GM18858 (cell line): ENCODE results near the gene CCDC63.

Experiments
- ATAC-seq: cut with Tn5 transposase; IDR thresholded peaks from one replicate; pipeline ENCODE4 v1.9.1; 2021; ENCODE audit not compliant: unreplicated experiment

The CCDC63 gene

DNA sequence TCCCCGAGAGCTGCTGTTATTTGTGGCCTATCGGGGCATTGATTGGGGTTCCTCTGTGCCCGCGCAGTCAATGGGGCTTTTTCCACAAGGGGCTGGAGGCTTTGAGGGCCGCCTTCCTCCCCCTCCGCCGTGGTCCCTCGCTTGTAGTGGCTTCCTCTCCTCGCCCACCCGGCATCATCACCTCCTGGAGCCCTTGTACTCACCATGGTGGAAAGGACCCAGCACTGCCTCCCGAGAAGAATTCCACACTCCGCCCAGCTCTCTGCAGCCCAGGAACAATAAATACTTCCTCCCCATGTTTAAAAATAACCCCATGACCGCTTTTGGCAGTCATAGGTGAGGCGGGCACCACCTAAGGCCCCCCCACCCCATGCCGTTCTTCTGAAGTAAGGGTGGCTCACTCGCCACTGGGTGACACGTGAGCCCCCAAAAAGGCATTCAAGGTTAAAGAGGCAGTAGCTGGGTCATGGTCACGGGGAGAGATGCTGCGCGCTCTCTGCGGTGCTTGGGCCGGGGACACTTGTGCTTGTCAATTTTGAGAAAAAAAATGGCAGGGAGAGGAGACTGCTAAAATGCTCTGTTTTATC is 73.6 kb downstream of the CCDC63 start, which contains the start of gene MYL2:
Gene MYL2 (minus strand): TSS at position 256 of the 587 bp plus-strand sequence. CDS start 50 bp downstream, at position 206.
- ATAC-seq, result no peak

DNA sequence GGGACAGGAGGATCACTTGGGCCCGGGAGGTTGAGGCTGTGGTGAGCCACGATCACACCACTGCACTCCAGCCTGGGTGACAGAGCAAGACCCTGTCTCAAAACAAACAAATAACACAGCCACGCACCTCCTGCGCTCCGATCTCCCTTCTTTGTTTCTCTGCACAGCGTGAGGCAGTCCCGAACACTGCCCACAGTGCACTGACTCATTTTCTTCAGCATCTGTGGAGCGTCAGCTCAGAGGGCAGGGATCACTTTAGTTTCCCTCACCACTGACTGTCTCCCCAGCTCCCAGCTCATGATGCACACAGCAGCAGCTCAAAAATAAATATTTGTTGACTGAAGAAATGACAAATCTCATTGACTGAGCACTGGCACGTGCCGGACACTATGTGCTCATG is 74.5 kb downstream of the CCDC63 start:
- ATAC-seq, result no peak

DNA sequence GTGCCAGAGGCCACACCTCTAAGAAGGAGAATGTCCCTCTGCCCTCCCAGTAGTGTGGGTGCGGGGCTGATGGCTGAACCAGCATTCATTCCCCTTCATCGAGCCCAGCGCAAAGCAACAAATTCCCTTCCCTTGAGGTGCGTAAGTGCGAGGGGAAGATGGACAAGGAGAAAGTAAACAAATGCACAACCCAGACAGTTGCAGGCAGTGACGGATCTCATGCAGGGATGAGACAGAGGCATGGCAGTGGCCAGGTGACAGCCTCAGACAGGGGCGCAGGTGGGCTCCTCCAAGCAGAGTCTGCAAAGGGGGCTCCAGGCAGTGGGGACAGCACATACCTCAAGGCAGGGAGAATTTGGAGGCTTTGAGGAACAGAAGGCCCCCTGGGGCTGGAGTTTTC is 75.9 kb downstream of the CCDC63 start:
- no peak for ATAC-seq

DNA sequence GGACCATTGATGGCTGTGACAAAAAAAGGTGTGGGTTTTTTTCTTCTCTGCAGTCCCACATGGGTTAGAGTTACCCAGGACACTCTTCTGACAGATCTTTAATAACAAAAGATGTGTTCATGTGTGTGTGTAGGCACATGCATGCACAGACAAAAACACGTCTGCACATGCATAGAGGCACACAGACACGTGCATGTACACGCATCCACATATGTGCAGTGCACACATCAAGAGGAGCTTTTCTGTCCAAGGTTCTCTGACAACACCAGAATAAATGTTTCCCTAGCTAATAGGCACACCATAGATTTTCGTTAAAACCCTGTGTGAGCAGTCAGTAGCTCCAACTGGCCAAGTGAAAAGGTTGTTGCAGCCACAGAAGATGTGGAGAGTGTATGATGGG is 76.4 kb downstream of the CCDC63 start:
- no peak for ATAC-seq

DNA sequence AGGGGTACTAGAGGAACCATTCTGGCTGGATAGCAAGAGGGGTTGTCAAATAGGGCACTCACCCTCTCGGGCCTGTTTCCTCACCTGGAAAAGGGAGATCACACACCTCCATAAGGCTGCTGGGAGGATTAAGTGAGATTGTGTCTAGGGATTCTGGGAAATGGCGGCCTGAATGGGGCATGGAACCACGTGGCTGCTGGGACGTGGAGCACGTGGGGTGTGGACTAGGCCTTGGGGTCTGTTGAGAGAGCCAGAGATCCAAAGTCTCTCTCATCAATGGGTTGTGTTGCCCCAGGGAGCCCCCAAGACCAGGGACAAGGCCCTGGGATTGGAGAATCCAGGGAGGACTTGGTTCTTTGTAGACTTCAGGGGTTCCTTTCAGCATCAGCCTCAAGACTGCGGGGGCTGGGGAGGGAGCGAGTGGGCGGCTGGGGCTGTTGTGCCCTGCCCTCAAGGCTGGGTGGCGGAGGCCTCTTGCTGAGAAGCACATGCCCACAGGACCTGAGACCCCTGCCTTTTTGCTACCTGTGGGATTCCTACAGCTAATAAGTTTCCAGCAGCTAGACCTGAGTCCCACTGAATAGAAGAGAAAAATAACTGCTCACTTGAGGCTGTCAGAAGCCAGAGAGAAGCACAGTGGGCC is 77.0 kb downstream of the CCDC63 start:
- ATAC-seq, result no peak

DNA sequence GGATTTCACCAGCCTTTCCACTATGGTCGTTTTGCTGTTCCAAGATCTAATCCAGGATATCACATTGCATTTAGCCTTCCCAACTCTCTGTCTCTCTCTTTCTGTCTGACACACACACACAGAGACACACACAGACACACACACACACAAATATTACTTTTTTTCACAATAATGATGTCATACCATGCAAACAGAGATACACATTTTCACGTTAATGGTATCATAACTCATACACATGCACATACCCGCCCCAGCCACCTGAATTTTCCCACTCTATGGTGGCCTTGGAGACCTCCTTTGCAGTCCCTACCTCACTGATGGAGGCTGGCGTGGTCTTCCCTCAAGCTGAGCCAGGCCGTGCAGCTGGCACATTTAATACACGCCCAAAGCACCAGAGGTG is 80.8 kb downstream of the CCDC63 start:
- ATAC-seq, result no peak

DNA sequence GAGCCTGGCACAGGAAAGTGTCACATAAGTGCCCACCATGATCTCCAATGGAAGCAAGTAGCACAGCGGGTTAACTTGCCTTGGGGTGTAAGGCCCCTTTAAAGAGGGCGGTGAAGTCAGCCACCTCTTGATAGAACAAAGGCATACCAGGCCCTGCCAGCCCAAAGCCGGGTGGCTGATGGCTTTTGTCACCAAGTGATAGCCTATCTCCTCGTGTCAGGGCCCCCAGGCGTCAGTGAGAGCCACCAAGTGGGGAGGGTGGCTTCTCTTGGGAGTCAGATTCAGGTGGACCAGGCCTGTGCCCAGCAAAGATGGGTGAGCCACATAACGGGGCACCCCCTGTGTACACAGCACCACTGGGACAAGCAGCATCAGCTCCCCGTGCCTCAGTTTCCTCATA is 81.9 kb downstream of the CCDC63 start:
- no peak for ATAC-seq

DNA sequence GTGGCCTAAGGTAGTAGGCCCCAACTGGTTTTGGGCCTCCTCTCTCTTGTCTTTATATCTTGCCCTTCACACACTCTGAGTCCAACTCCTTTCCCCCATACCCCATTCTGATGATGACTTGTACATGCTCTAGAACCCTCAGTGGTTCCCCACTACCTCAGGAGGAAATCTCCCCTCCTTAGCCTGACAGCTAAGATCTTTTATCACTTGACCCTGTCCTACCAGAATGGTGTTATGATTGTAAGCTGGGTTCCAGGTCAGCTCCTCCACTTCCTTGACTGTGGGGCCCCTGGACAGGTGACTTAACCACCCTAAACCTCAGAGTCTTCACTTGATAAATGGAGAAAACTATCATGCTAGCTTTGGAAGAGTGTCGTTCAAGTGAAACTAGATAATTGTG is 83.0 kb downstream of the CCDC63 start:
- no peak for ATAC-seq

DNA sequence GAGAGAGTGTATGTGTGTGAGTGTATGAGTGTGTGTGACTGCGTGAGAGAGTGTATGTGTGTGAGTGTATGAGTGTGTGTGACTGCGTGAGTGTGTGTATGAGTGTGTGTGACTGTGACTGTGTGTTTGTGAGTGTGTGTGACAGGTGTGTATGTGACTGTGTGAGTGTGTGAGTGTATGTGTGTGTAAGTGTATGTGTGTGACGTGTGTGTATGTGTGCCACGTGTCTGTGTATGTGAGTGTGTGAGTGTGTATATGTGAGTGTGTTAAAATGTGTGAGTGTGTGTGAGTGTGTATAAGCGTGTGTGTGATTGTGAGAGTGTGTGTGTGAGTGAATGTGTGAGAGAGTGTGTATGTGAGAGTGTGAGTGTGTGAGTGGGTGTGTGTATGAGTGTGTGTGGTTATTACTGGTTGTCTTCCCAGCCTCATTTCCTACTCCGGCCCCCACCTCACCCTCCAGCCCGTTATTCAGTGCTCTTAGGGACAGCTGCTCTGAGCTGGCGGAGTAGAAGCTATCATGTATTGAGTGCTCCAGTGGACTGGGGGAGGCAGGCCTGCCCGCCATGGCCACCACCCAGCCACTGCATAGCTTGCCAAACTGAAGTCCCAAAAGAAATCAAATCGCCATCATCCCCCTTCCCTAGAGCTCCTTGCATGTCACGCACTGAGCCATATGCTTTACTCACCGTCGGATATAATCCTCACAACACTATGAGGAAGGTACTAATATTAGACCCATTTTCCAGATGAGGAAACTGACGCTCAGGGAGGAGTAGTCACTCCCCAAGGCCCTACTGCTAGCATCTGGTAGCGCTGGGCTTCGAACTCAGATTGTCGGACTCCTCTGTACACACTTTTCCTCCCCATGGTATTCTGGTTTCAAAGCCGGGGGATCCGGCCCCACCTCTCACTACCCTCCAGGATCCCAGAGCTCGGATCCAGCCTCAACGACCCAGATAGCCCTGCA is 83.8 kb downstream of the CCDC63 start:
- no peak for ATAC-seq

DNA sequence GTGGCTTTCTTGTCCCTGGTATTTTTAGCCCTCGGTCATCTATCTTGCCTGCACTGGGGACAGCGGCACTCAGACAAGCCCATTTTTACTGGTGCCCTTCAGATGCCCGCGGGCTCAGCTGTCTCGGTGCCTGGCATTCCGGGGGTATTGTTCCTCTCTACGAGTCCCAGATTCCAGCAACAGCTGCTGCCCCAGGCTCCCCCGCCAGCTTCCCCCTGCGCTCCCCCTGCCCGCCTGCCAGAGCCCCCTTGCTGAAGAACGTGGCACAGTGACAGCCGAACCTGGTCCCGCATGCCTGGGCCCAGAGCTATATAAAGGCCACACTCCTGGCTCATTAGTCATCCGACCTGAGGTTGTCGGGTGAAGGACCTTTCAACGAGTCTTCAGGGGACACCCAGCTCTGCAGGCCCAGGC is 84.5 kb downstream of the CCDC63 start:
- ATAC-seq, result no peak

DNA sequence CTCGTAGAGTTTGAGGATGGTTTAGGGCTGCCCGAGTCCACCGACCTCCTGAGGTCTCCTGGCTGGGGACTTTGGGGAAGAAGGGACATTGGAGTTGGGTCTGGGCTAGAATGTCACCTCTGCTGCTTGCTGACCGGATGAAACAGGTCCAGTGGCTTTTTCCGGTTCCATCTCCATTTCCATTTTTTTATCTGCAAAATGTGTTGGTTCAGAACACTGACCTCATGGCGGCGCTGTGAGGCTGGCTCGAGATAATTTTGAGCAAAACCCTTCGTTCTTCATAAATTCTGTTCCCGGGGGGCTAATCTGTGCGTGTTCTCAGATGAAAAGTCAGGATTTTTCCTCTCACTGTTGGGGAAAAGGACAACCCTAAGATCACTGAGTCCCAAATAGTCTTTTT is 85.3 kb downstream of the CCDC63 start:
- ATAC-seq, result no peak

DNA sequence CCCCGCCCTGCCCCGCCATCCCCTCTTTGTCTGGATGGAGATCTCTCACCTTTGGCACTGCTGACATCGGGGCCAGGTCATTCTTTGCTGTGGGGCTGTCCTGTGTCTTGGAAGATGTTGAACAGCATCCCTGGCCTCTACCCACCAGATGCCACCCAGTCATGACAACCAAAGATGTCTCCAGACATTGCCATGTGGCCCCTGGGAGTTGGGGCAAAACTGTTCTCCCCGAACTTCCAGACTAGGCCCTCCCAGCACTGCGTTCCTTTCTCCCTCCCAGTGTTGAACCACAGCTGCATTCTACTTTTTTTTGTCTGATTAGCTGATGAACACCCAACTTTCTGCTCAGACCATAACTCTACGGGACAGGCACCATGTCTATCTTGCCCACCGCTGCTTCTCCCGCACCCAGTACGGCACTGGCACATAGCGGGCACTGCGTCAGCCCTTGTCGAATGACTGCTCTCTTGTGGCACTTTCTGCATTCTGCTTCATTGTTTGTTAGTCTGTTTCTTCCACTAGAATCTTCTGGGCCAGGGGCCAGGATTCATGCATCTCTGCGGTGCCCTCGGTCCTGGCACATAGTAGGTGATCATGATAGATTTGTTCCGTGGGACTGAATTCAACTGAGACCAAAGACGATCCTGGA is 86.7 kb downstream of the CCDC63 start:
- ATAC-seq, result no peak

DNA sequence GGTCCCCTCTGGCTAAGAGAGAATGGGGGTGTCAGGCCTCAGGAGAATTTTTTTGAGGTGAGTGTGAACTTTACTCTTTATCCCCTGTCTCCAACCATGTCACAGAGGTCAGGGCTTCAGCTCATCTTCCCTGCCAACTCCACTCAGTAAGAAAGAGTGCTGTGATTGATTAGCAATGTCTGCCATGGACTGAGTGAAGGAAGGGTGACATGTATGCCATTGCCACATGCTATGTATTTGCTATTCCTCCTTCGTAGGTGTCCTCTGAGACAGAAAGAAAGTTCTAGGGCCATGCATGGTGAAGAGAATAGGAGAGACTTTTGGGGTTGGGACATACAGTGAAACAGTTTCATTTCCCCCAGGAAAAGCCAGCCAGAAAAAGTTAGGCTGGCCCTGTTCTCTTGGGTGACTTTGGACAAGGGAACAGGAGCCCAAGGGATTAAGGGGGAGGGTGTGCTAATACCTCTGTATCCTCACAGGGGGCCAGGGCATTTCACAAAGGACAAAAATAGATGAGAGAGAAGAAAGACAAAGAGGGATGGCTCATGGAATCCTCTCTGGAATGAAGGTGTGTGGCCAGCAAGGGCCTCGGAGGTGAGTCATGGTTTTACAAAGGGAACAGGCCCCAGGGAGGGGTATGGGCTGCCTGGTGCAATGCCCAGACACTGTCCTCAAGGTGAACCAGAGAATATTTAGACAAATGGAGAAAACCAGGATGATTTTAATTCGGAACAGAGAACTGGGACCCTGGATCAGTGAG is 87.5 kb downstream of the CCDC63 start:
- ATAC-seq, result no peak

DNA sequence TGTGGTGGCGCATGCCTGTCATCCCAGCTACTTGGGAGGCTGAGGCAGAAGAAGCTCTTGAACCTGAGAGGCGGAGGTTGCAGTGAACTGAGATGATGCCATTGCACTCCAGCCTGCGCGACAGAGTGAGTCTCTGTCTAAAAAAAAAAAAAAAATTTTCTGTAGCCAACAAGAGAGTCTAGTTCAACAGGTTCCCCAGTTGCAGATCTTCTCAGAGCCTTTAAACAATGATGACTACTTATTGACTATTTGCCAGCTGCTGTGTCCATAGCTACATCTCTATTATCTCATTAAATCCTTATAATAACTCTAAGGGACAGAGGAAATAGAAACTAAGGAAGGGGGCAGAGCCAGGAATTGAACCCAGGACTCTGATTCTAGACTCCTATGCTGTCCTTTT is 88.8 kb downstream of the CCDC63 start:
- no peak for ATAC-seq

DNA sequence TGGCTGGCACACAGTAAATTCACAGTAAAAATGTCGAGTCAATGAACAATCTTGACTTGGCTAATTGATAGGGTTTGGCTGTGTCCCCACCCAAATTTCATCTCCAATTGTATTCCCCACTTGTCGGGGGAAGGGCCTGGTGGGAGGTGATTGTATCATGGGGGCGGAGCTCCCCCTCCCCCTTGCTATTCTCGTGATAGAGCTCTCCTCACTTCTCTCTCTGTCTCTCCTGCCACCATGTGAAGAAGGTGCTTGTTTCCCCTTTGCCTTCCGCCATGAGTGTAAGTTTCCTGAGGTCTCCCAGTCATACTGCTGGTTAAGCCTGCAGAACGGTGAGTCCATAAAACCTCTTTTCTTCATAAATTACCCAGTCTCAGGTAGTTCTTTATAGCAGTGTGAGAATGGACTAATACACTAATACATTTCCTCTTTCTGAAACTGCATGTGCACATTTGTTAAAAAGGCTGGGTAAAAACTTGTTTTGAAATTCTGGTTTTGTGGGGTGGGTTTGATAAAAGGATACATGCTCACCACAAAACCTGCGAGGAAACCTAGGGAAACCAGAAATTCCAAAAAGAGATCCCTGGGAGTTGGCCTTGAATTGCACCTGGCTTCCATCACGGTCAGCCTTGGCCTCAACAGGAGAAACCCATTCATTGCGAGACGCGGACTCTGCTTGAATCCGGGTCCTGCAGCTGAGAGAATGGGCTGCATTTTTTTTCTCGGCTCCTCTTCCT is 89.7 kb downstream of the CCDC63 start:
- ATAC-seq, result no peak

DNA sequence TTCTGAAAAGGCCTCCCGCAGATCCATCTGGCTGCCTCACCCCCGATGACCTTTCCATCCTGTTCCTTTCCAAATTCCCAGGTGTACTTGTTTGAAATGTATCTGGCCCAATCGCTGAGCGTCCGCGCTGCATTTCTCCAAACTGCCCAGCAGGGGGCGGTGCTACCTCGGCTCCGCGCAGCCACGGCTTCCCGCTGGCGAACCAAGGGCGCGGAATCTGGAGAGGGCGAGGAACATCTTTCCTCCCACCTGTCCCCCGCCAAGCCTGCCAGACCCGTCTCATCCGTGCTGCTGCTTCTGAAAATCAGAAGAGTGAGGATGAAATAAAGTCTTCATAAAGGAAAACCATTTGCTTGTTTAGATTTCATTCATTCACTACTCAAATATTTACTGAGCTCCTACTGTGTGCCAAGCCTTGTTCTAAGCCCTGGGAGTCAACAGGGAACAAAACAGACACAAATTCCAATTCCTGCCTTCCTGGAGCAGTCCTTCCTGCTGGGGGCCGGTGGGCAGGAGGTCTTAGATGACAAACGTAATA is 90.4 kb downstream of the CCDC63 start:
- no peak for ATAC-seq

DNA sequence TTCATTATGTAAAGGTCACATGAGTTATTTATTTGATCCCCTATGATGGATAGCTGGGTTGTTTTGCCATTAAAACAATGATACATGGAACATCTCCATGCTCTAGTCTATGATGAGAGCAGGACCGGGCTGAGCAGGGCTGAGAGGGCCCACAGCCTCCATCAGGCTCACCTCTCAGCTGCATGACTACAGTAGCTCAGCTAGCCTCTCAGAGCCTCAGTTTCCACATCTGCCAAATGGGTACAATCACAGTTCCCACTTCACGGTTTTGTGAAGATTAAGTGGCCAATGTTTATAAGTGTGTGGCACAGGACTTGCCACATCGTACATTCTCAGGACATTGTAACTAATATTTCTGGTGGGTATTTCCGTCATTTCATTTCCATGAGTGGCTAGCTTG is 93.5 kb downstream of the CCDC63 start:
- no peak for ATAC-seq

DNA sequence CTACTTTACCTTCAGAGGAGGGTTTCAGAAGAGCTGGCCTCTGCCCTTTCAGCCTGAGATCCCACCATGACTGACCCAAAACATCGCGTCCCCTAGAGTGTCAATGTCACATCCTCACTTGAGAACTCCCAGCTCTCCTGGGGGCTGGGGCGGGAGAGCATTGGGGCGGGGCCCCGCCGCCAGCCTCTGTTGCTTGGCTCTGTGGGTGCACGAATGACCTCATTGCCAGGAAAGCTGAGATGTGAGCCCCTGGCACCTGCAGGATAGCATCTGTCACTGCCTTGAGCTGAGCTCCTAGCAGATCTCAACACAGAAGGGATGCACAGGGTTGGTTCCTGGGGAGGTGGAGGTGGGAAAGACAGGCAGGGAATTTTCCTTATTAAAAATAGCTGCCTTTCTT is 94.1 kb downstream of the CCDC63 start:
- ATAC-seq, result no peak

DNA sequence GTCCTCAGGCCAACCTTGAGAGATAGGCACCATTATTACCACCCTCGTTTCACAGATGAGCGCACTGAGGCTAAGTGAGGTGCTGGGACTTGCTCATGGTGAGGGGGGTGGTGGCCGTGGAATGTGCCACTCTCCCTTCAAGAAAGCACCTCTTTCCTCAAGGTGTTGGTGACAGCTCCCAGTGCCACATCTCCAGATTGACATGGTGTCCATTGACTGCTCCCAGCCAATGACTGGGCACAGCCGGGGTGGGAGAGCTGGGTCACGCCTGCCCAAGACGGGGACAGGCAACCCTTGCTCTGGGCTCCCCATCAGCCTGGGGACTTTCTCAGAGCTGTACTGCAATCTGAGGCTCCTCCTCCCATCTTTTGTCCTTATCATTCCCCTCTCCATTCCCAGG is 94.6 kb downstream of the CCDC63 start:
- ATAC-seq, result no peak

DNA sequence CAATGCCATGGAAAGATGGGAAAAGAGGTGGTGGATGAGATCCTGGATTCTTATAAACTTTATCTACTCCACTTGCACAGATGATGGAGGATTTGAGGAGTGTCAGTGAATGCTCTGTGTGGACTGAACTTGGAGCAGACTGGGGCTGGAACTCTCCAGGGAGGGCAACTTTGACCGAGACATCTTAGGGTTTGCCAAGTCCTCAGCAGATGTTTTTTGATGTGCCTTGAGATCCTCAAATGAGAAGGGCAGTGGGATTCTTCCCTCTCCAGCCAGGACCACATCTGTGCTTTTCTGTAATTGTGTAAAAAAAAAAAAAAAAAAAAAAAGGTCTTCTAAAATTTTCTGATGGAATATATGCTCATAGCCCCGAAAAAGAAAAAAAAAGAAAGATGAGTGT is 96.6 kb downstream of the CCDC63 start:
- ATAC-seq, result no peak
